H9 (cell line): ENCODE data around the gene FRY. TPM values are rescaled to one million over a fixed set of nuclear protein-coding genes. Genes with fewer than 3 reads are reported as not detected.

Experiments
- DNase-seq: peaks from one replicate; pipeline ENCODE4 v3.0.0-alpha.2; 2017
- H2AFZ ChIP-seq: one replicate; pipeline ENCODE4 v1.6.1; 2013; ENCODE audit warnings: mild to moderate bottlenecking, low read length, control low read depth, moderate library complexity
- H2AK5ac ChIP-seq: 2 replicates; pipeline ENCODE4 v1.6.1; 2013; ENCODE audit warnings: low read length, control low read depth, mixed read lengths; ENCODE audit not compliant: insufficient read length
- H2BK120ac ChIP-seq: one replicate; pipeline ENCODE4 v1.6.1; 2013; ENCODE audit warnings: low read depth, mild to moderate bottlenecking, low read length, control low read depth, inconsistent platforms; ENCODE audit not compliant: poor library complexity, severe bottlenecking
- H2BK12ac ChIP-seq: 2 replicates; pipeline ENCODE4 v1.6.1; 2013; ENCODE audit warnings: low read length, control low read depth, mixed read lengths, low read depth; ENCODE audit not compliant: insufficient read length
- H2BK15ac ChIP-seq: 2 replicates; pipeline ENCODE4 v1.6.1; 2013; ENCODE audit warnings: low read depth, low read length, control low read depth
- H2BK20ac ChIP-seq: one replicate; pipeline ENCODE4 v1.6.1; 2013; ENCODE audit warnings: low read depth, mild to moderate bottlenecking, low read length, control low read depth, inconsistent platforms; ENCODE audit not compliant: poor library complexity, severe bottlenecking
- H2BK5ac ChIP-seq: 2 replicates; pipeline ENCODE4 v1.6.1; 2013; ENCODE audit warnings: low read length, control low read depth, mixed read lengths; ENCODE audit not compliant: insufficient read length
- H3K14ac ChIP-seq: 2 replicates; pipeline ENCODE4 v1.6.1; 2013; ENCODE audit warnings: low read length, control low read depth; ENCODE audit not compliant: insufficient read depth
- H3K18ac ChIP-seq: 2 replicates; pipeline ENCODE4 v1.6.1; 2013; ENCODE audit warnings: low read depth, mild to moderate bottlenecking, mixed read lengths, low read length, control low read depth; ENCODE audit not compliant: insufficient read length
- H3K23ac ChIP-seq: 2 replicates; pipeline ENCODE4 v1.6.1; 2013; ENCODE audit warnings: low read length, control low read depth, mixed read lengths, low read depth; ENCODE audit not compliant: insufficient read length
- H3K23me2 ChIP-seq: 2 replicates; pipeline ENCODE4 v1.6.1; 2013; ENCODE audit warnings: low read depth, mild to moderate bottlenecking, mixed read lengths, low read length, control low read depth; ENCODE audit not compliant: insufficient read length, poor library complexity, severe bottlenecking
- H3K27ac ChIP-seq: 2 replicates; pipeline ENCODE4 v1.5.1; 2013; ENCODE audit warnings: low read length, control low read depth, mixed read lengths, low read depth; ENCODE audit not compliant: insufficient read length
- H3K27me3 ChIP-seq: 2 replicates; pipeline ENCODE4 v1.6.1; 2013; ENCODE audit warnings: low read length, control low read depth, inconsistent platforms; ENCODE audit not compliant: insufficient read depth
- H3K4ac ChIP-seq: 2 replicates; pipeline ENCODE4 v1.6.1; 2013; ENCODE audit warnings: low read depth, mild to moderate bottlenecking, control low read depth, inconsistent platforms, low read length, moderate library complexity
- H3K4me1 ChIP-seq: 2 replicates; pipeline ENCODE4 v1.6.1; 2013; ENCODE audit warnings: low read length, control low read depth, inconsistent platforms; ENCODE audit not compliant: insufficient read depth
- H3K4me2 ChIP-seq: 2 replicates; pipeline ENCODE4 v1.6.1; 2013; ENCODE audit warnings: low read length, control low read depth, mixed read lengths; ENCODE audit not compliant: insufficient read length, insufficient read depth
- H3K56ac ChIP-seq: 2 replicates; pipeline ENCODE4 v1.6.1; 2013; ENCODE audit warnings: low read depth, mild to moderate bottlenecking, mixed read lengths, low read length, control low read depth; ENCODE audit not compliant: insufficient read length
- H3K79me1 ChIP-seq: 2 replicates; pipeline ENCODE4 v1.6.1; 2013; ENCODE audit warnings: low read depth, mild to moderate bottlenecking, moderate library complexity, low read length, control low read depth, inconsistent platforms; ENCODE audit not compliant: insufficient read depth, poor library complexity, severe bottlenecking
- H3K79me2 ChIP-seq: 2 replicates; pipeline ENCODE4 v1.6.1; 2013; ENCODE audit warnings: low read length, control low read depth, inconsistent platforms; ENCODE audit not compliant: insufficient read depth
- H3K9ac ChIP-seq: 2 replicates; pipeline ENCODE4 v1.6.1; 2013; ENCODE audit warnings: low read length, control low read depth, mixed read lengths; ENCODE audit not compliant: insufficient read length; ENCODE audit errors: extremely low read depth
- H3K9me3 ChIP-seq: one replicate; pipeline ENCODE4 v1.6.1; 2013; ENCODE audit warnings: low read depth, low read length, inconsistent platforms; ENCODE audit not compliant: control insufficient read depth
- H3T11ph ChIP-seq: one replicate; pipeline ENCODE4 v1.6.1; 2013; ENCODE audit warnings: mild to moderate bottlenecking, low read length, control low read depth, inconsistent platforms
- H4K20me1 ChIP-seq: one replicate; pipeline ENCODE4 v1.6.1; 2013; ENCODE audit not compliant: control insufficient read depth, insufficient read length, insufficient read depth
- H4K5ac ChIP-seq: 2 replicates; pipeline ENCODE4 v1.6.1; 2013; ENCODE audit warnings: low read depth, mild to moderate bottlenecking, mixed read lengths, low read length, control low read depth; ENCODE audit not compliant: insufficient read length
- H4K8ac ChIP-seq: replicated peaks from 2 replicates; pipeline ENCODE4 v1.6.1; 2013; ENCODE audit warnings: low read length, control low read depth, mixed read lengths, low read depth; ENCODE audit not compliant: insufficient read length
- H4K91ac ChIP-seq: 2 replicates; pipeline ENCODE4 v1.6.1; 2013; ENCODE audit warnings: low read depth, mild to moderate bottlenecking, moderate library complexity, mixed read lengths, low read length, control low read depth; ENCODE audit not compliant: insufficient read length
- H3K27ac Mint-ChIP-seq, 3 experiments: 2 replicates in 2 of 3; 3 replicates in 1 of 3; pipeline ENCODE4 v1.8.0; 2020 to 2021; ENCODE audit warnings: mixed read lengths in 3 of 3, mild to moderate bottlenecking in 1 of 3, moderate library complexity in 1 of 3
- H3K27me3 Mint-ChIP-seq: 2 replicates; pipeline ENCODE4 v1.8.0; 2021; ENCODE audit warnings: low read depth, mild to moderate bottlenecking, moderate library complexity, mixed read lengths
- H3K36me3 Mint-ChIP-seq, 3 experiments: 2 replicates in 2 of 3; 3 replicates in 1 of 3; pipeline ENCODE4 v1.8.0; 2020 to 2021; ENCODE audit warnings: low read depth in 3 of 3, mixed read lengths in 3 of 3; ENCODE audit not compliant: insufficient read depth in 1 of 3
- H3K4me1 Mint-ChIP-seq, 2 experiments: 2 replicates each; pipeline ENCODE4 v1.8.0; 2020; ENCODE audit warnings: mixed read lengths in 2 of 2
- H3K4me3 Mint-ChIP-seq, 2 experiments: 2 replicates in 1 of 2; 3 replicates in 1 of 2; pipeline ENCODE4 v1.8.0; 2020 to 2021; ENCODE audit warnings: mild to moderate bottlenecking in 2 of 2, mixed read lengths in 2 of 2, moderate library complexity in 1 of 2
- H3K9me3 Mint-ChIP-seq, 2 experiments: 2 replicates in 1 of 2; 3 replicates in 1 of 2; pipeline ENCODE4 v1.8.0; 2020; ENCODE audit warnings: mild to moderate bottlenecking in 2 of 2, mixed read lengths in 2 of 2, moderate library complexity in 1 of 2
- WGBS: extraction: QIAGEN DNeasy Blood & Tissue Kit; methylation state at CpG from one replicate; pipeline ENCODE4 v1.1.7; 2013; ENCODE audit warnings: missing lambda C conversion rate, low lambda C conversion rate, mixed read lengths; ENCODE audit not compliant: insufficient read length; ENCODE audit errors: extremely low coverage; 5-methylcytosine and 5-hydroxymethylcytosine counted together
- total RNA-seq: library from RNA; stranded (reverse); gene quantifications from 2 replicates; pipeline ENCODE4 v1.2.1, GENCODE V29; 2021
- TF ChIP-seq, protein P1 (sequence below): fragments of 200-600 bp; sonication (generic); conservative IDR thresholded peaks from 3 replicates; pipeline ENCODE4 v1.8.0; 2021; ENCODE audit warnings: antibody characterized with exemption, mild to moderate bottlenecking

Gene FRY
- total RNA-seq, 1 experiment from 2014 or later = 5.2 TPM

DNA sequence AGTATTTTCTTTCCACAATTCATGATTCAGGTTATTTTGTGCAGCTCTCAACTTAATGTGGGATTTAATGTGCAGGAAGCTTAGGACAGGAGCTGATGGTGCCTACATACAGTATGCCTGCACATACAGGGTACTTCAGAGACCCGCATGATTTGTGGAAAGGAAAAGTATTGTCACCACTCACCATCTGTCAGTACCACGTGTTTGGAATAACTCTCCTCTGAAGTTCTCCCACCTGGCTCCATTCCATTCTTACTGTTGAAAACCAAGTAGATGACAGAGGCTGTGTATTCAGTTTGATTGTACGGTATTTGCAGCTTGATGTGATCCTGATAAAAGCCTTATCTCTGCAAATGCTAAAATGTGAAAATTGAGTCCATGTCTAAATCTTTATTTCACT is 197.9 kb downstream of the FRY start:
- no peak overlapping the region for H2BK15ac ChIP-seq
- no peak overlapping the region for H4K8ac ChIP-seq
- no peak overlapping the region for H3K27ac Mint-ChIP-seq

More for the DNA sequence above, 197.9 kb downstream of the FRY start:
- Mint-ChIP-seq H3K9me3 (no peaks in the 10 kb centered on the region), H3K4me1 (peaks cover 6 to 9% of the 10 kb centered on the region in 2 experiments), H3K36me3 (peaks cover 0 to 7% (median 1%) of the 10 kb centered on the region in 3 experiments; a peak in 2 of 7 replicates), H3K27me3 (no peaks in the 10 kb centered on the region), H3K4me3 (no peak overlapping the region)
- Histone ChIP-seq H3T11ph (no peak overlapping the region), H2BK120ac (no peak overlapping the region), H3K14ac (no peak overlapping the region), H3K79me1 (no peaks in the 10 kb centered on the region), H3K4me2 (no peak overlapping the region), H4K20me1 (no peaks in the 10 kb centered on the region), H3K9ac (no peak overlapping the region), H2BK20ac (no peak overlapping the region), H3K4me1 (no peaks in the 10 kb centered on the region), H3K18ac (no peak overlapping the region), H3K27ac (no peak overlapping the region), H2AFZ (no peak overlapping the region), H3K27me3 (no peaks in the 10 kb centered on the region), H4K91ac (no peak overlapping the region), H2BK12ac (no peak overlapping the region), H3K4ac (no peak overlapping the region), H2BK5ac (no peak overlapping the region), H3K56ac (no peak overlapping the region), H3K9me3 (no peaks in the 10 kb centered on the region), H2AK5ac (no peak overlapping the region), H3K23me2 (no peaks in the 10 kb centered on the region), H4K5ac (no peak overlapping the region), H3K79me2 (no peaks in the 10 kb centered on the region), H3K23ac (no peak overlapping the region)
- DNase-seq = no peak
- TF ChIP-seq, protein P1, sequence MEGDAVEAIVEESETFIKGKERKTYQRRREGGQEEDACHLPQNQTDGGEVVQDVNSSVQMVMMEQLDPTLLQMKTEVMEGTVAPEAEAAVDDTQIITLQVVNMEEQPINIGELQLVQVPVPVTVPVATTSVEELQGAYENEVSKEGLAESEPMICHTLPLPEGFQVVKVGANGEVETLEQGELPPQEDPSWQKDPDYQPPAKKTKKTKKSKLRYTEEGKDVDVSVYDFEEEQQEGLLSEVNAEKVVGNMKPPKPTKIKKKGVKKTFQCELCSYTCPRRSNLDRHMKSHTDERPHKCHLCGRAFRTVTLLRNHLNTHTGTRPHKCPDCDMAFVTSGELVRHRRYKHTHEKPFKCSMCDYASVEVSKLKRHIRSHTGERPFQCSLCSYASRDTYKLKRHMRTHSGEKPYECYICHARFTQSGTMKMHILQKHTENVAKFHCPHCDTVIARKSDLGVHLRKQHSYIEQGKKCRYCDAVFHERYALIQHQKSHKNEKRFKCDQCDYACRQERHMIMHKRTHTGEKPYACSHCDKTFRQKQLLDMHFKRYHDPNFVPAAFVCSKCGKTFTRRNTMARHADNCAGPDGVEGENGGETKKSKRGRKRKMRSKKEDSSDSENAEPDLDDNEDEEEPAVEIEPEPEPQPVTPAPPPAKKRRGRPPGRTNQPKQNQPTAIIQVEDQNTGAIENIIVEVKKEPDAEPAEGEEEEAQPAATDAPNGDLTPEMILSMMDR = no peak
- no CpG with 5 or more reads among the region's 3 CpGs for WGBS
